ENCODE measurements around the gene RARRES1. TPM values are rescaled to one million over a fixed set of nuclear protein-coding genes. Genes with fewer than 3 reads are reported as not detected.

RARRES1 gene
- total RNA-seq, 1 experiment from 2014 or later: not detected

DNA sequence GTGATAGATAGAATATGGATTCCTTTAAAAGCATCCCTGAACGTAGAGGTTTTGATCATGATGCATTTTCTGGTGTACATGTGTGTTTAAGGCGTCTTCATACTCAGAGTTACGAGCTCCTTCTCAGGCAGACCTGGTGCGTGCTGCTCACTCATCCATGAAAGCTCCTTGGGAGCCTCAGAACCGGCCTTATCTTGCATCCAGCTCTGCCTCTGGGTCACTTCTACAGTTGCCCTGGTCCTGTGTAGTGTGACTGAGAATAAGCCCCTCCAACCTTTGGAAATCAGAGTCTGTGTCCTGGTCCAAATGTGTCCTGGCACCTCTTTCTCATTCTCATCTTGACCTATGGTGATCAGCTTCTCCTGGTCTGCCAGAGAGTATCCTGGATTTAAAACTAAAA lies 17.3 kb upstream of the RARRES1 start:
- H3K27me3 Mint-ChIP-seq (ENCODE audit: insufficient read depth, unreplicated experiment): no peaks in the 10 kb centered on the region
- no peak overlapping the region for H3K27ac Mint-ChIP-seq (ENCODE audit: low read depth, unreplicated experiment)
- POLR2A ChIA-PET: no interaction called here
- H3K4me3 Mint-ChIP-seq (ENCODE audit: unreplicated experiment): no peak overlapping the region
- TF ChIP-seq, protein P1, sequence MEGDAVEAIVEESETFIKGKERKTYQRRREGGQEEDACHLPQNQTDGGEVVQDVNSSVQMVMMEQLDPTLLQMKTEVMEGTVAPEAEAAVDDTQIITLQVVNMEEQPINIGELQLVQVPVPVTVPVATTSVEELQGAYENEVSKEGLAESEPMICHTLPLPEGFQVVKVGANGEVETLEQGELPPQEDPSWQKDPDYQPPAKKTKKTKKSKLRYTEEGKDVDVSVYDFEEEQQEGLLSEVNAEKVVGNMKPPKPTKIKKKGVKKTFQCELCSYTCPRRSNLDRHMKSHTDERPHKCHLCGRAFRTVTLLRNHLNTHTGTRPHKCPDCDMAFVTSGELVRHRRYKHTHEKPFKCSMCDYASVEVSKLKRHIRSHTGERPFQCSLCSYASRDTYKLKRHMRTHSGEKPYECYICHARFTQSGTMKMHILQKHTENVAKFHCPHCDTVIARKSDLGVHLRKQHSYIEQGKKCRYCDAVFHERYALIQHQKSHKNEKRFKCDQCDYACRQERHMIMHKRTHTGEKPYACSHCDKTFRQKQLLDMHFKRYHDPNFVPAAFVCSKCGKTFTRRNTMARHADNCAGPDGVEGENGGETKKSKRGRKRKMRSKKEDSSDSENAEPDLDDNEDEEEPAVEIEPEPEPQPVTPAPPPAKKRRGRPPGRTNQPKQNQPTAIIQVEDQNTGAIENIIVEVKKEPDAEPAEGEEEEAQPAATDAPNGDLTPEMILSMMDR (IDR thresholded peaks at IDR 0.05; ENCODE audit: unreplicated experiment): no peak
- no peaks in the 10 kb centered on the region for H3K9me3 Mint-ChIP-seq (ENCODE audit: unreplicated experiment)
- H3K4me1 Mint-ChIP-seq (ENCODE audit: insufficient read depth, unreplicated experiment): peaks cover 6% of the 10 kb centered on the region
- no peak for DNase-seq (ENCODE audit: unreplicated experiment)
- peaks cover 9% of the 10 kb centered on the region for H3K36me3 Mint-ChIP-seq (ENCODE audit: insufficient read depth, unreplicated experiment)
- no TSS peak for BruUV-seq (replicated peaks)
- CTCF ChIA-PET: interaction anchor here (1.0 kb wide), 1 partner anchor 42 kb away, joined by 3 read pairs; no protein-coding TSS in a partner anchor
- intact Hi-C loops (cut with micrococcal nuclease): no loop called here

DNA sequence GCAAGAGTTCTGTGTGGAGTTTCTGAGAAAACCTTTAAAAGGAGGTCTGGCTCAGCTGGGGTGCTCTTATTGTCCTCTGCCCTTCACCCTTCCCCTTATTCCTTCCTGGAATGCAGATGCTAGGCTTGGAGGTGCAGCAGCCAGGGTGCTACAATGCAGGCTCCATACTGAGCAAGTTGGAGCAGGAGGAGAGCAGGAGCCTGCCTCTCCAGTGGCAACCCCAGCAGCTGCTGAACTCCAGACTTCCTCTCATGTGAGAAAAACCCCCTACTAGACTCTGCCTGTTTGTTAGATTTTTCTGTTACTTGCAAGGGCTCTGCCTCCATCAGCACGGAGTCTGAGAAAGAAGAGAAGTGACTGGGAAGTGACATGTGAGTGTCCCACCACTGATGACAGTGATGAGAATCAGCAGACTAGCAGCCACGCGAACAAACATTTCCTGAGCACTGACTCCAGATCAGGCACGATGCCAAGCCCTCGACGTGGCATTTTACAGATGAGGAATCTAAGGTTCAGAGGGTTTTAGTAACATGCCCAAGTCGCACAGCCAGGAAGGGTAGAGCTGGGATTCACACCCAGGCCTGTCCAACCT lies 16.1 kb upstream of the RARRES1 start:
- H3K4me1 Mint-ChIP-seq (ENCODE audit: insufficient read depth, unreplicated experiment): peaks cover 6% of the 10 kb centered on the region
- H3K36me3 Mint-ChIP-seq (ENCODE audit: insufficient read depth, unreplicated experiment): peaks cover 14% of the 10 kb centered on the region
- no peak for DNase-seq (ENCODE audit: unreplicated experiment)
- TF ChIP-seq, protein P1 (IDR thresholded peaks at IDR 0.05; ENCODE audit: unreplicated experiment): no peak
- intact Hi-C loops (cut with micrococcal nuclease): no loop called here
- no peaks in the 10 kb centered on the region for H3K27me3 Mint-ChIP-seq (ENCODE audit: insufficient read depth, unreplicated experiment)
- H3K4me3 Mint-ChIP-seq (ENCODE audit: unreplicated experiment): no peak overlapping the region
- H3K9me3 Mint-ChIP-seq (ENCODE audit: unreplicated experiment): no peaks in the 10 kb centered on the region
- no peak overlapping the region for H3K27ac Mint-ChIP-seq (ENCODE audit: low read depth, unreplicated experiment)
- POLR2A ChIA-PET: no interaction called here
- BruUV-seq (replicated peaks): no TSS peak
- CTCF ChIA-PET: interaction anchor here (0.7 to 1.3 kb wide), 3 partner anchors 21 to 89 kb away, joined by 3 to 4 read pairs (median 3); no protein-coding TSS in a partner anchor

GRCh38 chr3:158747417-158747816 lies 15.2 kb upstream of the RARRES1 start:
- DNase-seq (ENCODE audit: unreplicated experiment): no peak
- no peak overlapping the region for H3K4me3 Mint-ChIP-seq (ENCODE audit: unreplicated experiment)
- no TSS peak for BruUV-seq (replicated peaks)
- peaks cover 16% of the 10 kb centered on the region for H3K36me3 Mint-ChIP-seq (ENCODE audit: insufficient read depth, unreplicated experiment)
- POLR2A ChIA-PET: no interaction called here
- TF ChIP-seq, protein P1 (IDR thresholded peaks at IDR 0.05; ENCODE audit: unreplicated experiment): no peak
- CTCF ChIA-PET: interaction anchor here (0.6 kb wide), 1 partner anchor 1257 kb away, joined by 3 read pairs; no protein-coding TSS in a partner anchor
- H3K27ac Mint-ChIP-seq (ENCODE audit: low read depth, unreplicated experiment): no peak overlapping the region
- intact Hi-C loops (cut with micrococcal nuclease): no loop called here
- H3K4me1 Mint-ChIP-seq (ENCODE audit: insufficient read depth, unreplicated experiment): peaks cover 6% of the 10 kb centered on the region
- H3K9me3 Mint-ChIP-seq (ENCODE audit: unreplicated experiment): no peaks in the 10 kb centered on the region
- no peaks in the 10 kb centered on the region for H3K27me3 Mint-ChIP-seq (ENCODE audit: insufficient read depth, unreplicated experiment)

- Mint-ChIP-seq H3K9me3 (ENCODE audit: unreplicated experiment) (no peaks in the 10 kb centered on the region), H3K4me3 (ENCODE audit: unreplicated experiment) (no peak overlapping the region), H3K36me3 (ENCODE audit: insufficient read depth, unreplicated experiment) (peaks cover 7% of the 10 kb centered on the region), H3K27me3 (ENCODE audit: insufficient read depth, unreplicated experiment) (no peaks in the 10 kb centered on the region), H3K27ac (ENCODE audit: low read depth, unreplicated experiment) (no peak overlapping the region), H3K4me1 (ENCODE audit: insufficient read depth, unreplicated experiment) (peaks cover 6% of the 10 kb centered on the region)
- ChIA-PET POLR2A (no interaction called here), CTCF (interaction anchor here (3.2 kb wide), 1 partner anchor 18 kb away, joined by 14 read pairs; no protein-coding TSS in a partner anchor)
- DNase-seq (ENCODE audit: unreplicated experiment): no peak
- intact Hi-C loops (cut with micrococcal nuclease): no loop called here
- TF ChIP-seq, protein P1 (IDR thresholded peaks at IDR 0.05; ENCODE audit: unreplicated experiment): no peak
- no TSS peak for BruUV-seq (replicated peaks)
Observed at GRCh38 chr3:158745551-158745950, 13.3 kb upstream of the RARRES1 start.

Data from MCF 10A (cell line).